Stimulated activated naive CD8-positive, alpha-beta T cell treated with anti-CD3 and anti-CD28 coated beads, Interleukin-15, Interleukin-2, amounts not matched to agents 100 ng/mL and 50 ng/mL, for 24 hours (primary cell): Measurements from ENCODE around the gene IGFN1.

ENCODE experiments used
- H3K27ac Mint-ChIP-seq: one replicate; pipeline ENCODE4 v1.8.0; 2021; ENCODE audit warnings: mild to moderate bottlenecking, mixed read lengths
- H3K27me3 Mint-ChIP-seq: one replicate; pipeline ENCODE4 v1.8.0; 2021; ENCODE audit warnings: mixed read lengths
- H3K36me3 Mint-ChIP-seq: one replicate; pipeline ENCODE4 v1.8.0; 2021; ENCODE audit warnings: low read depth, mixed read lengths
- H3K4me1 Mint-ChIP-seq: one replicate; pipeline ENCODE4 v1.8.0; 2021; ENCODE audit warnings: low read depth, mixed read lengths
- H3K4me3 Mint-ChIP-seq: one replicate; pipeline ENCODE4 v1.8.0; 2021; ENCODE audit warnings: mild to moderate bottlenecking, mixed read lengths
- H3K9me3 Mint-ChIP-seq: one replicate; pipeline ENCODE4 v1.8.0; 2021; ENCODE audit warnings: mixed read lengths

Gene IGFN1

DNA sequence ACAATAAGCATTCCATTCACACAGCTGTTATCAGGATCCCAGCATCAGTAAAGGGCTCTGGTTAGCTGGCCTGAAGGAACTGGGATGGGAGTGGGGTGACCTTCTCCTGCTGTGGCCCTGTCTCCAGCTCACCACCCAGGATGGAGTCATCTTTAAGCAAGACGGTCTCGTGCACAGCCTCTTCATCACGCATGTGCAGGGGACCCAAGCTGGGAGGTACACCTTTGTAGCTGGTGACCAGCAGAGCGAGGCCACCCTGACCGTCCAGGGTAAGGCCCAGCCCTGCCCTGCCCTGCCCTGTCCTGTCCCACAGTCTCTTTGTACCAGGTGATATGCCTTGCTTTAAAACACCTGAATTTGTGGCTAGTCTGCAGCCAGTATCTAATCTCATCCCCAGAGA lies 24.3 kb downstream of the IGFN1 start:
- no peak overlapping the region for H3K4me3 Mint-ChIP-seq
- peaks cover 11% of the 10 kb centered on the region for H3K27me3 Mint-ChIP-seq
- H3K9me3 Mint-ChIP-seq = no peaks in the 10 kb centered on the region
- H3K36me3 Mint-ChIP-seq = no peaks in the 10 kb centered on the region
- H3K27ac Mint-ChIP-seq = no peak overlapping the region
- H3K4me1 Mint-ChIP-seq = no peaks in the 10 kb centered on the region

DNA sequence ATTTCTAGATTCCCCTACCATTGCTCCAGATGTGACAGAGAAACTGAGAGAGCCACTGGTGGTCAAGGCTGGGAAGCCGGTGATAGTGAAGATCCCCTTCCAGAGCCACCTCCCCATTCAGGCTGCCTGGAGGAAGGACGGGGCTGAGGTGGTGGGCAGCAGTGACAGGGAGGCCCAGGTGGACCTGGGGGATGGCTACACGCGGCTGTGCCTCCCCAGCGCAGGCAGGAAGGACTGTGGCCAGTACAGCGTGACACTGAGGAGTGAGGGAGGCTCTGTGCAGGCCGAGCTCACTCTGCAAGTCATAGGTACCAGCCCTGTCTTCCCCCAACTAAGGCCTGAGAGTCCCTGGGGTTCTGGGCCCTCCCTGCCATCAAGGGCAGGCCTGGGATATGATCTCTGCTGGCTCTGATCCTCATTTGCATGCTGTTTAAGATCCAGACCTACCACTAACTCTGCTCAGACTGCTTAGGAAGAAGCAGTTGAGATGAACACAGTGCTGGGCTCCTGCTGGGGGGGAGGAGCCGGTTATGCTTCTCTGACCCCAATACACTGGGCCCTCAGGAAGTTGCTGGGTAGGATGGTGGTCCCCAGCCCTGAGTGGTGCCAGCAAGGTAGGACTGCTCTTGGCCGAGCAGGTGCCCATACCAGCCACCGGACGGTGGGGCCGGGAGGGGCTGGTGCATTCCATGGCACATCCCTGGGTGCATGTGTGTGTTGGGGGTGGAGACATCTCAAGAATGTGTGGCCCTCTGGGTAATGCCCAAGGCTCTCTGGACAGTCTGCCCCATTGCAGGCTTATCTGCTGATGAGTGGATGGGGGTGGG lies 25.1 kb downstream of the IGFN1 start:
- H3K9me3 Mint-ChIP-seq = no peaks in the 10 kb centered on the region
- H3K27ac Mint-ChIP-seq = no peak overlapping the region
- no peaks in the 10 kb centered on the region for H3K4me1 Mint-ChIP-seq
- H3K36me3 Mint-ChIP-seq = no peaks in the 10 kb centered on the region
- H3K27me3 Mint-ChIP-seq = peaks cover 9% of the 10 kb centered on the region
- H3K4me3 Mint-ChIP-seq = no peak overlapping the region

DNA sequence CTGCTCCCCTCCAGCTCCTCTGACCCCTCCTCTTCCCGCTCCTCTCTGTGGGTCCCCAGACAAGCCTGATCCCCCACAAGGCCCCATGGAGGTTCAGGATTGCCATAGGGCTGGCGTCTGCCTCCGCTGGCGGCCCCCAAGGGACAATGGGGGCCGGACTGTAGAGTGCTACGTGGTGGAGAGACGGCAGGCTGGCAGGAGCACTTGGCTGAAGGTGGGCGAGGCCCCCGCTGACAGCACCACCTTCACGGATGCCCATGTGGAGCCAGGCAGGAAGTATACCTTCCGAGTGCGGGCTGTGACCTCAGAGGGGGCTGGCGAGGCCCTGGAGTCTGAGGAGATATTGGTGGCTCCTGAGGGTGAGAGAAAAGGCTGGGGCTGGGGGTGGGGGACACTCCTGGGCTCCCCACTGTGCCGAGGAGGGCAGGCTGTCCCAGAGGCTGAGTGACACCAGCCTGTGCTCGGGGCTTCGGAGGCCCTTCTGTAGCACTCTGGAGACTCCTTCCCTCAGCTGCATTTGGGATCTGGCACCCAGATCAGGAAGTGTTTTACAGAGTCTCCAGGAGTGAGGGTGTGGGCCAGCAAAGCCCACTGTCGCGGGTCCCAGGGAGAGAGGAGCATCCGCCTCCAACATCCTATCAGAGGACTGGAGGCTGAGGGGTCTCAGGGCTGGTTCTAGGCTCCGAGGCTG lies 25.9 kb downstream of the IGFN1 start:
- Mint-ChIP-seq H3K4me3 (no peak overlapping the region), H3K36me3 (no peaks in the 10 kb centered on the region), H3K27ac (no peak overlapping the region), H3K27me3 (peaks cover 3% of the 10 kb centered on the region), H3K9me3 (no peaks in the 10 kb centered on the region), H3K4me1 (no peaks in the 10 kb centered on the region)

DNA sequence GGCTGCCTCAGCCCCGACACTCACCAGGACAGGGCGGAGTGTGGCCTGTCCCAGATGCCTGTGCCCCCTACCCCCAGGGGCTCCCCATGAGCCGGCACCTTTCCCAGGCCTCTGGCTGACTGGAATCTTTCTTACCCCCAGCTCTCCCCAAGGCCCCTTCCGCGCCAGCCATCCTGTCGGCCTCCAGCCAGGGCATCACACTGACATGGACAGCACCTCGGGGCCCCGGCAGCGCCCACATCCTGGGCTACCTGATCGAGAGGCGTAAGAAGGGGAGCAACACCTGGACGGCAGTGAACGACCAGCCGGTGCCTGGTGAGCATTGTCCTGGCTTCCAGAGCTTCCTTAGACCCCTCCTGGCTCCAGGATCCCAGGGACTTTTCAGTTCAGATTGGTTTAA lies 26.5 kb downstream of the IGFN1 start:
- no peak overlapping the region for H3K4me3 Mint-ChIP-seq
- H3K4me1 Mint-ChIP-seq = no peaks in the 10 kb centered on the region
- H3K9me3 Mint-ChIP-seq = no peaks in the 10 kb centered on the region
- no peak overlapping the region for H3K27ac Mint-ChIP-seq
- H3K36me3 Mint-ChIP-seq = no peaks in the 10 kb centered on the region
- H3K27me3 Mint-ChIP-seq = peaks cover 3% of the 10 kb centered on the region

DNA sequence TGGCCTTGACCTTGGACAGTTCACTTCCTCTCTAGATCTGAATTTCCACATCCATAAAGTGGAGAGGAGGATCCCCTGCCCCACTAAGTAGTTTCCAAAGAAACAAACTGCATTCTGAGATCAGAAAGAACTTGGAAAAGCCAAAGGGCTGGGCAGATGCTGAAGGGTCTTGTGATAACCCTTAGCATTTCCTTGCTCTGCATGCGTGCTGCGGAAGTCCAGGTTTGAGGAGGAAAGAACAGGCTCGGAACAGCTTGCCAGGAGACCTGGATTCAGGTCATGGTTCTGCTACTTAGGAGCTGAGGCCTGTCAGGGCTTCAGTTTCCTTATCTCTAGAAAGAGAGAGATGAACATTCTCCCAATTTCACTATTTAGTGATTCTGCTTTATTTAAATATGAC lies 27.2 kb downstream of the IGFN1 start:
- Mint-ChIP-seq H3K4me1 (no peaks in the 10 kb centered on the region), H3K4me3 (no peak overlapping the region), H3K27me3 (no peaks in the 10 kb centered on the region), H3K9me3 (no peaks in the 10 kb centered on the region), H3K36me3 (no peaks in the 10 kb centered on the region), H3K27ac (no peak overlapping the region)

DNA sequence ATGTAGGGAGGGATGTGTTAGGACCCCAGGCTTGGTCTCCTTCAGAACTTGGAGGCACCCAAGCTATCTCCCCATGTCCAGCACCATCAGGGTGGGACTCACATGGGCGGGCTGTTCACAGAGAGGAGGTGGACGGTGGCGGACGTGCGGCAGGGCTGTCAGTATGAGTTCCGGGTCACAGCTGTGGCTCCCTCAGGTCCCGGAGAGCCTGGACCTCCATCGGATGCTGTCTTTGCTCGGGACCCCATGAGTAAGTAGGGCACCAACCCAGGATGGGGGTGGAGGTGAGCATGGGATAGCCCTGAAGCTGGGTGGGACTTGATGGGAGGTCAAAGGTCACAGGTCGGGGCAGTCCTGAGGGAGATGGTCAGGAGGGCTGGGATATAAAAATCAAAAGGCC lies 27.8 kb downstream of the IGFN1 start:
- Mint-ChIP-seq H3K4me3 (no peak overlapping the region), H3K27me3 (no peaks in the 10 kb centered on the region), H3K9me3 (no peaks in the 10 kb centered on the region), H3K27ac (no peak overlapping the region), H3K36me3 (no peaks in the 10 kb centered on the region), H3K4me1 (no peaks in the 10 kb centered on the region)

DNA sequence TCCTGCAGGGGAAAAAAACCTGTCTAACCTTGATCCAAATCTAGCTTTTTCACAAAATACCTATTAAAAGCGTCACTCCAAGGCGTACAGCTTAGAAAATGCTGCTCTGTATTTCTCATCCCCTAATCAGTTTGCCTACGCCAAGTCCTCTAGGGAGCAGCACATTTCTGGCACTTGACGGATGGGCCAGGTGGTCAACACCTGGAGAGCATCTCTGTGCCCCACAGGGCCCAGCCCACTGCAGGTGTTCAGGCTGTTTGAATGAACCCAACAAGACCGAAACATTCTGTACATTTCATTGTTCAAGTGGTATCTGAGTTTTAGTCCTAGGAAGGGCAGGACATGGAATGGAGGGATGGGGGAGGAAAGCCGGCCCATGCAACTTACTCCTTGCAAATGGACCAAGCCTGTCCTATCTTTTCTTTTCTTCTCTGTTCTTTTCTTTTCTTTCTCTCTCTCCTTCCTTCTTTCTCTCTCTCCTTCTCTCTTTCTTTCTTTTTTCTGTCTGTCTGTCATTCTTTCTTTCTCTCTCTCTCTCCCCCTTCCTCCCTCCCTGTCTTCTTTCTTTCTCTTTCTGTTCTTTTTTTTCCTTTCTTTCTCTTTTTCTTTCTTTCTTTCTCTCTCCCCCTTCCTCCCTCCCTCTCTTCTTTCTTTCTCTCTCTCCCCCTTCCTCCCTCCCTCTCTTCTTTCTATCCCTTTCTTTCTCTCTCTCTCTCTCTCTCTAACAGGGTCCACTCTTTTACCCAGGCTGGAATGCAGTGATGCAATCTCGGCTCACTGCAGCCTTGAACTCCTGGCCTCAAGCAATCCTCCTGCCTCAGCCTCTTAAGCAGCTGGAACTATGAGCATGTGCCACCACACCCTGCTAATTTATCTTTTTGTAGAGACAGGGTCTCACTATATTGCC lies 29.1 kb downstream of the IGFN1 start:
- Mint-ChIP-seq H3K4me3 (no peak overlapping the region), H3K9me3 (no peaks in the 10 kb centered on the region), H3K36me3 (no peaks in the 10 kb centered on the region), H3K27ac (no peak overlapping the region), H3K27me3 (no peaks in the 10 kb centered on the region), H3K4me1 (no peaks in the 10 kb centered on the region)

DNA sequence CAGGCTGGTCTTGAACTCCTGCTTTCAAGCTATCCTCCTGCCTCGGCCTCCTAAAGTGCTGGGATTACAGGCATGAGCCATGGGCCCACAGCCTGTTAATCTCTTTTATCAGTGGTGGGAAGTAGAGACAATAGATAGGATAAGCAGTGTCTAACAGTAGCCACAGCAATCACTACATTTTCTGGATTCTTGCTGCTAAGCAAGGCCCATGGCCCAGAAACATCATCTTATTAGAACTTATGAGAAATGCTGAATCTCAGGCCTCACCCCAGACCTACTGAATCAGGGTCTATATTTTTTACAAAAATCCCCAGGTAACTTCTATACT lies 29.7 kb downstream of the IGFN1 start:
- H3K27me3 Mint-ChIP-seq = no peaks in the 10 kb centered on the region

DNA sequence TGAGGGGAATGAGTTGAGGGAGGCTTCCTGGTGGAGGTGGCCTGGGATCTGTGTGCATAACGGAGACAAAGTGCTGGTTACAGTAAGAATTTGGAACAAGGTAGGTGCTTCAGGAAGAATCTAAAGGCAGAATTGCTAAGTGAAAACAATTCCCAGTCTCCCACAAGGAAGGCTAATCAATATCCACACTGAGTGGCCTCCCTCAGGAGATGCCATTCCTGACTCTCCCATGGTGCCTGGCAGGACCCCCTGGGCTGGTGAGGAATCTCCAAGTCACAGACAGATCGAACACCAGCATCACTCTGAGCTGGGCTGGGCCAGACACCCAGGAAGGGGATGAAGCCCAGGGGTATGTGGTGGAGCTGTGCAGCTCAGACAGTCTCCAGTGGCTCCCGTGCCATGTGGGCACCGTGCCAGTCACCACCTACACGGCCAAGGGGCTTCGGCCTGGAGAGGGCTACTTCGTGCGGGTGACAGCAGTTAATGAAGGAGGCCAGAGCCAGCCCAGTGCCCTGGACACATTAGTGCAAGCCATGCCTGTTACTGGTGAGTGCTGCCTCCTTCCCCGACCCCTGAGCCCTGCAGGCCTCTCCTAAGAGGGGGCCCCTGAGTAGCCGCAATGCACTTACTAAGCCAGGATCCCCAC lies 30.7 kb downstream of the IGFN1 start:
- no peaks in the 10 kb centered on the region for H3K9me3 Mint-ChIP-seq
- H3K4me3 Mint-ChIP-seq = no peak overlapping the region
- H3K27me3 Mint-ChIP-seq = no peaks in the 10 kb centered on the region
- H3K4me1 Mint-ChIP-seq = no peaks in the 10 kb centered on the region
- H3K36me3 Mint-ChIP-seq = no peaks in the 10 kb centered on the region
- H3K27ac Mint-ChIP-seq = no peak overlapping the region

More for the DNA sequence above, 29.7 kb downstream of the IGFN1 start:
- no peak overlapping the region for H3K27ac Mint-ChIP-seq
- H3K9me3 Mint-ChIP-seq = no peaks in the 10 kb centered on the region
- H3K36me3 Mint-ChIP-seq = no peaks in the 10 kb centered on the region
- H3K4me1 Mint-ChIP-seq = no peaks in the 10 kb centered on the region
- H3K4me3 Mint-ChIP-seq = no peak overlapping the region

DNA sequence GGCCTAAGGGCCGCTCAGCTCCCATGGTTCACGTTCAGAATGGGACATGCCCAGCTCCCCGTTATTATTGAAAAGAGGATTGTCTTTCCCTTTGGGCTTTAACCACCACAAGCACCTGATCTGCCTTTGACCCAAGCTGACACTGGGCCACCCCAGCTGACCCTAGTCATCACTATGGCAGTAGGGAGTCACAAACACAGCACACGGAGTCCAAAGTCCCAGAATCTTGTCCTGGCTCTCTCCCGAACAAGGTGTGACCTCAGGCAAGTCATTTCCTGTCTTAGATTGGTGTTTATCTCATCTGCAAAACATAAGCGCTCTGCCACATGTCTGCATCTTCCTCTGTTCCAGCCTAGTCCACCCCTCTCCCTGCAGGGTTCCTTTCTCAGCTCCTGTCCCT lies 31.5 kb downstream of the IGFN1 start:
- H3K9me3 Mint-ChIP-seq = no peaks in the 10 kb centered on the region
- no peaks in the 10 kb centered on the region for H3K36me3 Mint-ChIP-seq
- no peak overlapping the region for H3K27ac Mint-ChIP-seq
- H3K4me3 Mint-ChIP-seq = no peak overlapping the region
- no peaks in the 10 kb centered on the region for H3K4me1 Mint-ChIP-seq
- H3K27me3 Mint-ChIP-seq = no peaks in the 10 kb centered on the region

DNA sequence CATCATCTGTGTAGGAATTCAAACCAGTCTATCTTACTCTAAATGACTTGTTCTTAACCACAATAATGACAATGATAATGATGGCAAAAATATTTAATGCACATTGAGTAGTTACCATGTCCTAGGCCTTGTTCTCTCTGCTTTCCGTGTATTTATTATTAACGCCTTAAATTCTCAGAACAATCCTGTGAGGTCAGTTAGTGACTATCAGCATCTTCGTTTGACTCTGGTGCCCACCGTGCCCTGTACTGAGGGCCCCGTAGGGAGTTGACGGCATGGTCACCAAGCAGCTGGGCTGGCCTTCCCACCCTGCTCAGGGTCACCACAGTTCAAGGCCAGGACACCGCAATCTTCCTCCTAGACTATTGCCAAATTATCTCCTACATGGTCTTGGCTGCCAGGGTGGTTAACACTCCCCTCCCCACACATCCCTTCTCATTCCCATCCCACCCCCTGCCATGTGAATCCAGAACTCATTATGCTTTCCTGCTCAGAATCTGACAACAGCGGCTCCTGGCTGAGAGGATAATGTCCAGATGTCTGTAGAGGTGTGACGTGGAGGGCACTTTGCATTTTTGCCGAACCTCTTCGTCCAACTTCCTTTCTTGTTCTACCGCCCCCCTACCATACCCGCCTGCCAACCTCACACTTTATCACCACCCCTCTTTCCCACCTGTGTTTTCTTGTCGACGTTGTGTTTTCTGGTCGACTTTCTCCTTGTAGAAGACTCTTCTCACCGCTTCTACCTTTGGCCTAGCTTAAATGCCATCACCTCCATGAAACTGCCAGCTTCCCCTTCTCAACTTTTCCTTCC lies 33.4 kb downstream of the IGFN1 start:
- H3K27me3 Mint-ChIP-seq = no peaks in the 10 kb centered on the region
- no peaks in the 10 kb centered on the region for H3K9me3 Mint-ChIP-seq
- H3K36me3 Mint-ChIP-seq = no peaks in the 10 kb centered on the region
- H3K27ac Mint-ChIP-seq = no peak overlapping the region
- H3K4me3 Mint-ChIP-seq = no peak overlapping the region
- no peaks in the 10 kb centered on the region for H3K4me1 Mint-ChIP-seq

DNA sequence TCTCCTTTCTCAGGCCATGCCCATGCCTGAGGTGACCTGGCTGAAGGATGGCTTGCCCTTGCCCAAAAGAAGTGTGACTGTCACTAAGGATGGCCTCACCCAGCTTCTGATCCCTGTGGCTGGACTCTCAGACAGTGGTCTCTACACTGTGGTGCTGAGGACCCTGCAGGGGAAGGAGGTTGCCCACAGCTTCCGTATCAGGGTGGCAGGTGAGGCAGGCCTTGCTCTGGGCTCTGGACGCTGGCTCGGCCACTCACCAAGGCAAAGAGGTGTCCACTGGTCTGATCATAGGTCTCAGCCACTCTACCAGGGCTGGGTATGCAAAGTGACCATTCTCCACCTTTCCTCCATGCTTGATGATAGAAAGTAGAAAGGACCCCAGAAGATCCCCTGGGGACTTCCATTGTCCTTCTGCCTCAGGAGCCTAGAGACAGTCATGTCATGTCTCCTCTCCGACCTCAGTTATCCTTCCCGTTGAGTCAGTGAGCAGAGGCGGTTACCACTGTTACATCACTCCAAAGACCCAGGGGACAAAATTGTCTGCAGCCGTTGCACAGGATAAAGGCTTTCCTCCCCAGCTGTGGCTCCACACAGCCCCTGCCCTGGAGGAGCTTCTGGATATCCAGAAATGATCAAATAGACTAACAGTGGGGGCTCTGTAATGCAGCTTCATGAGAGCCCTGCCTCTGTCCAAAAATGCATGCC lies 34.2 kb downstream of the IGFN1 start:
- H3K36me3 Mint-ChIP-seq = no peaks in the 10 kb centered on the region
- peaks cover 3% of the 10 kb centered on the region for H3K27me3 Mint-ChIP-seq
- no peak overlapping the region for H3K4me3 Mint-ChIP-seq
- H3K9me3 Mint-ChIP-seq = no peaks in the 10 kb centered on the region
- H3K27ac Mint-ChIP-seq = no peak overlapping the region
- no peaks in the 10 kb centered on the region for H3K4me1 Mint-ChIP-seq

DNA sequence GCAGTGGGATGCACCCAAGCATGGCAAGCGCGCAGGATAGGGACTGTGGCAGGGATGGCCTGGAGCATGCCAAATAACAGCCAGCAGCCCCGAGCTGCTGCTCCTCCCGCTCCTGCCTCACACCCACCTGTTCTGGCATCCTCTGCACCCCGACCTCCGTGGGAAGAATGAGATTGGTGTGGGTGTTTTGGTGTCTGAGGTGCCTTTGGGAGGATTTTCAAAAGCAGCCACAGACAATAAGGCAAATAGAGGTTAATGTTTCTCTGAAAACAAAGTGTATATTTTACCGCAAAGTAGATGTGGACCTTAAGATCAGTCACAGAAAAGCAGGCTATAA lies 35.5 kb downstream of the IGFN1 start:
- Mint-ChIP-seq H3K36me3 (no peaks in the 10 kb centered on the region), H3K27me3 (peaks cover 14% of the 10 kb centered on the region), H3K4me1 (no peaks in the 10 kb centered on the region), H3K4me3 (no peak overlapping the region), H3K27ac (no peak overlapping the region), H3K9me3 (no peaks in the 10 kb centered on the region)
